ENCODE results near the gene GORAB. TPM values are rescaled to one million over a fixed set of nuclear protein-coding genes. Genes with fewer than 3 reads are reported as not detected.

Gene GORAB
- total and polyA plus RNA-seq, 10 donors = 10.2 to 21.6 (median 14.0) TPM

GRCh38 chr1:170593173-170594011 is 61.4 kb downstream of the GORAB start:
- H3K36me3 ChIP-seq = no peaks in the 10 kb centered on the region
- H3K27ac ChIP-seq = no peak overlapping the region
- H3K4me1 ChIP-seq = no peaks in the 10 kb centered on the region
- DNase-seq = no peak
- intact Hi-C loops (cut with DNase I; ENCODE audit: low total_unique reads) = no loop called here
- WGBS, 5 donors = 50 to 58% (median 52%) methylated on average over 5 of the region's 5 CpGs
- H3K27me3 ChIP-seq (replicated peaks in 1 of 7) = peaks cover 0 to 18% (median 0%) of the 10 kb centered on the region in 7 donors
- peaks cover 0 to 39% (median 28%) of the 10 kb centered on the region in 8 donors for H3K9me3 ChIP-seq
- H3K4me3 ChIP-seq = no peak overlapping the region
- TF ChIP-seq POLR2AphosphoS5 (IDR thresholded peaks at IDR 0.05) (no peak), POLR2A (IDR thresholded peaks at IDR 0.05) (no peak), CTCF (IDR thresholded peaks at IDR 0.05 in 8 of 11, conservative IDR thresholded peaks at IDR 0.05 in 3 of 11) (no peak)

DNA sequence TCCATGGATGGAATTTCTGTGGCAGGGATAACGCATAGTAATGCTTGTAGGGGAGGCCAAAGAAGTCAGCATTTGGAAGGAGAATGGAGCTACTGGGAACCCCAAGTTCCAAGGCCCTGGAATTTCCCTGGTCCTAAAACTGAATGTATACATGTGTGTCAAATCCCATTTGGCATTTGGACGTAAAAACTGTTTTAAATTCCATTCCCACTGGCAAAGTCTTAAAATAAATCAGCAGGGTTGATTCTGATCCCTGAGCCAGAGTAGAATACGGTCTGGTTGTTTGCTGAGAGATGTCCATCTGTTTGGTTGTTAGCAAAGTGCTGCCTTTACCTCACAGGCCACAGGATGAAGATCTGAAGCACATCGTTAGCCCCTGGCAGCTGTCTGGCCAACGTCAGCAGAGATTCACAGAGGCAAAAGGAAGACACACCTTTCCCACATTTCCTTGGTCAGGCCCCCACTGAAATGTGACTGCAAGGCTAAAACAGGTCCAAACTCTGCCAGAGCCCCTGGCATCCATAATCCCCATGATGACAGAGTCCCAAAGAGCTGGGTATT is 62.2 kb downstream of the GORAB start:
- H3K36me3 ChIP-seq = no peaks in the 10 kb centered on the region
- no peak for TF ChIP-seq POLR2AphosphoS5 (IDR thresholded peaks at IDR 0.05)
- TF ChIP-seq POLR2A (IDR thresholded peaks at IDR 0.05) = no peak
- intact Hi-C loops (cut with DNase I; ENCODE audit: low total_unique reads) = no loop called here
- no peaks in the 10 kb centered on the region for H3K4me1 ChIP-seq
- H3K9me3 ChIP-seq = peaks cover 0 to 39% (median 28%) of the 10 kb centered on the region in 8 donors
- 56 to 66% (median 64%) methylated on average over 5 of the region's 5 CpGs for WGBS, 5 donors
- H3K4me3 ChIP-seq = no peak overlapping the region
- H3K27me3 ChIP-seq (replicated peaks in 1 of 7) = peaks cover 0 to 18% (median 0%) of the 10 kb centered on the region in 7 donors
- DNase-seq = no peak
- no peak overlapping the region for H3K27ac ChIP-seq

DNA sequence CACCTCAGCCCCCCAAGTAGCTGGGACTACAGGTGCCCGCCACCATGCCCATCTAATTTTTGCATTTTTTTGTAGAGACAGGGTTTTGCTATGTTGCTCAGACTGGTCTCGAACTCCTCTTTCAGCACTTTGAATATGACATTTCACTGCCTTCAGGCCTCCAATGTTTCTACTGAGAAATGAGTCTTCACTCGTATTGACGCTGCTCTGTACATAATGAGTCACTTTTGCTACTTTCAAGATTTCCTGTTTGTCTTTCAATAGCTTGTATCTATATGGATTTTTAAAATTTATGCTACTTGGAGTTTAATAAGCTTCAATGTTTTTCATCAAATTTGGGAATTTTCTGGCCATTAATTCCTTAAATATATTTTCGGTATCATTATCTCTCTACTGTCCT is 64.7 kb downstream of the GORAB start:
- intact Hi-C loops (cut with DNase I; ENCODE audit: low total_unique reads) = no loop called here
- Histone ChIP-seq H3K27me3 (replicated peaks in 1 of 7) (peaks cover 0 to 5% (median 0%) of the 10 kb centered on the region in 7 donors), H3K36me3 (no peaks in the 10 kb centered on the region), H3K4me3 (no peak overlapping the region), H3K4me1 (no peaks in the 10 kb centered on the region), H3K9me3 (peaks cover 0 to 52% (median 37%) of the 10 kb centered on the region in 8 donors), H3K27ac (no peak overlapping the region)
- TF ChIP-seq POLR2A (IDR thresholded peaks at IDR 0.05) (no peak), CTCF (IDR thresholded peaks at IDR 0.05 in 8 of 11, conservative IDR thresholded peaks at IDR 0.05 in 3 of 11) (no peak), POLR2AphosphoS5 (IDR thresholded peaks at IDR 0.05) (no peak)
- WGBS, 5 donors = 89 to 90% (median 90%) methylated on average over 5 of the region's 5 CpGs
- DNase-seq = no peak

DNA sequence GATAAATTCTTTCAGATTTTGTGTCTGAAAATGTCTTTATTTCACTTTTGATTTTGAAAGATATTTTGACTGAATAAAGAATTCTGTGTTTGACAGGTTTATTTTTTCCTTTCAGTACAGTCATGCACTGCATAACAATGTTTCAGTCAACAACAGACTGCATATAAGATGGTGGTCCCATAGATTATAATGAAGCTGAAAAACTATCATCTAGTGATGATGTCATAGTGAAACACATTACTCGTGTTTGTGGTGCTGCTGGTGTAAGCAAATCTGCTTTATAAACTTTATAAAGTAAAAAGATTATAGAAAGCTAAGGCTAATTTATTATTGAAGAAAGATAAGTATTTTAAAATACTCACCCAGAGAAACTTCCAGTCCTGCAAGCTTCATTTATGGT is 66.7 kb downstream of the GORAB start:
- Histone ChIP-seq H3K27me3 (replicated peaks in 1 of 7) (no peaks in the 10 kb centered on the region), H3K36me3 (no peaks in the 10 kb centered on the region), H3K9me3 (peaks cover 0 to 70% (median 48%) of the 10 kb centered on the region in 8 donors), H3K4me3 (no peak overlapping the region), H3K27ac (no peak overlapping the region), H3K4me1 (no peaks in the 10 kb centered on the region)
- no peak for TF ChIP-seq POLR2AphosphoS5 (IDR thresholded peaks at IDR 0.05)
- TF ChIP-seq CTCF (IDR thresholded peaks at IDR 0.05 in 8 of 11, conservative IDR thresholded peaks at IDR 0.05 in 3 of 11) = no peak
- TF ChIP-seq POLR2A (IDR thresholded peaks at IDR 0.05) = no peak
- DNase-seq = no peak
- intact Hi-C loops (cut with DNase I; ENCODE audit: low total_unique reads) = no loop called here
- WGBS, 5 donors = 57 to 84% (median 67%) methylated on average over 1 of the region's 1 CpG
